H1 (cell line): ENCODE results near the gene CD200. TPM values are rescaled to one million over a fixed set of nuclear protein-coding genes. Genes with fewer than 3 reads are reported as not detected.

Source experiments
- CTCF ChIA-PET: fragments of 300-600 bp; sonication (Branson Sonifier 250); formaldehyde crosslinking; loops from one replicate; lab custom pipeline; 2021; ENCODE audit not compliant: partially characterized antibody; lab: Charles Lee
- POLR2A ChIA-PET: fragments of 300-600 bp; sonication (Branson Sonifier 250); formaldehyde crosslinking; loops from one replicate; lab custom pipeline; 2021; ENCODE audit warnings: inconsistent platforms; ENCODE audit not compliant: partially characterized antibody; lab: Charles Lee
- DNase-seq, 2 experiments: peaks; one replicate each; pipeline versions ENCODE4 v3.0.0 to v3.0.0-alpha.2; 2010 to 2022; ENCODE audit warnings: low spot score in 2 of 2, low read depth in 1 of 2, mixed read lengths in 1 of 2
- FAIRE-seq: peaks from 2 replicates; lab custom pipeline; 2011; peaks lifted over from hg19 to GRCh38; lab: Jason Lieb, UNC
- H2AFZ ChIP-seq: 2 replicates; pipeline ENCODE4 v1.8.1; 2012; ENCODE audit warnings: low read length, inconsistent platforms
- H2AK5ac ChIP-seq: 2 replicates; pipeline ENCODE4 v1.6.1; 2013; ENCODE audit warnings: low read depth, low read length
- H2BK120ac ChIP-seq: replicated peaks from 2 replicates; pipeline ENCODE3; 2013; ENCODE audit warnings: low read depth, low read length, inconsistent platforms
- H2BK12ac ChIP-seq: 2 replicates; pipeline ENCODE4 v1.6.1; 2013; ENCODE audit warnings: low read depth, low read length
- H2BK15ac ChIP-seq: 2 replicates; pipeline ENCODE4 v1.6.1; 2013; ENCODE audit warnings: low read length
- H2BK20ac ChIP-seq: 2 replicates; pipeline ENCODE4 v1.6.1; 2013; ENCODE audit warnings: low read length
- H2BK5ac ChIP-seq: 2 replicates; pipeline ENCODE4 v1.6.1; 2013; ENCODE audit warnings: low read depth, low read length
- H3K14ac ChIP-seq: 2 replicates; pipeline ENCODE4 v1.6.1; 2013; ENCODE audit warnings: inconsistent platforms; ENCODE audit not compliant: insufficient read length
- H3K18ac ChIP-seq: 2 replicates; pipeline ENCODE4 v1.6.1; 2013; ENCODE audit warnings: low read length; ENCODE audit errors: extremely low read depth
- H3K23ac ChIP-seq: 2 replicates; pipeline ENCODE4 v1.6.1; 2013; ENCODE audit warnings: inconsistent platforms; ENCODE audit not compliant: insufficient read length
- H3K23me2 ChIP-seq: 2 replicates; pipeline ENCODE4 v1.6.1; 2013; ENCODE audit warnings: low read depth, low read length
- H3K27ac ChIP-seq: 2 replicates; pipeline ENCODE4 v1.6.1; 2011; ENCODE audit warnings: low read depth, low read length, inconsistent platforms
- H3K27me3 ChIP-seq, 4 experiments: replicated peaks in 1 of 4; 1 replicate in 1 of 4; 2 replicates in 3 of 4; pipeline versions ENCODE4 v1.6.1 to v1.8.1; 2011 to 2013; ENCODE audit warnings: low read length in 3 of 4, mild to moderate bottlenecking in 3 of 4, inconsistent platforms in 2 of 4, mixed read lengths in 2 of 4, moderate library complexity in 1 of 4; ENCODE audit not compliant: control insufficient read depth in 3 of 4, insufficient read depth in 3 of 4; ENCODE audit errors: extremely low read depth in 1 of 4
- H3K36me3 ChIP-seq, 4 experiments: 2 replicates each; pipeline versions ENCODE4 v1.6.1 to v1.8.1; 2011 to 2013; ENCODE audit warnings: mild to moderate bottlenecking in 4 of 4, low read length in 3 of 4, moderate library complexity in 2 of 4, control low read depth in 1 of 4, inconsistent platforms in 1 of 4; ENCODE audit not compliant: insufficient read depth in 4 of 4, control insufficient read depth in 2 of 4
- H3K4ac ChIP-seq: replicated peaks from 2 replicates; pipeline ENCODE3; 2013; ENCODE audit warnings: low read length, low read depth, mixed read lengths, inconsistent platforms; ENCODE audit not compliant: insufficient read length
- H3K4me1 ChIP-seq, 4 experiments: replicated peaks in 1 of 4; 1 replicate in 1 of 4; 2 replicates in 3 of 4; pipeline versions ENCODE4 v1.6.1 to v1.8.1; 2011 to 2013; ENCODE audit warnings: low read length in 3 of 4, inconsistent platforms in 2 of 4, mixed read lengths in 1 of 4; ENCODE audit not compliant: insufficient read depth in 4 of 4, control insufficient read depth in 3 of 4
- H3K4me2 ChIP-seq, 2 experiments: 2 replicates each; pipeline versions ENCODE4 v1.6.1 to v1.8.1; 2011 to 2013; ENCODE audit warnings: low read depth in 2 of 2, low read length in 2 of 2, control low read depth in 1 of 2, inconsistent platforms in 1 of 2, mild to moderate bottlenecking in 1 of 2; ENCODE audit not compliant: insufficient read depth in 1 of 2
- H3K4me3 ChIP-seq, 4 experiments: fragments of 200-600, 300-600 bp in 1 of 4; sonication (generic), shearing (Covaris generic), sonication (Bioruptor Twin) in 1 of 4; 2 replicates each; pipeline versions ENCODE4 v1.5.1 to v1.8.1; 2011 to 2016; ENCODE audit warnings: low read length in 4 of 4, low read depth in 3 of 4, control low read depth in 2 of 4, inconsistent platforms in 2 of 4, mild to moderate bottlenecking in 2 of 4, mixed read lengths in 1 of 4, moderate library complexity in 1 of 4; ENCODE audit not compliant: insufficient read depth in 2 of 4; ENCODE audit errors: extremely low read depth in 1 of 4
- H3K56ac ChIP-seq: replicated peaks from 2 replicates; pipeline ENCODE3; 2013; ENCODE audit warnings: low read depth, mild to moderate bottlenecking, mixed read lengths, low read length, inconsistent platforms; ENCODE audit not compliant: insufficient read length
- H3K79me1 ChIP-seq: 2 replicates; pipeline ENCODE4 v1.6.1; 2013; ENCODE audit warnings: low read depth, low read length, control low read depth
- H3K79me2 ChIP-seq, 2 experiments: 2 replicates each; pipeline versions ENCODE4 v1.6.1 to v1.8.1; 2012 to 2013; ENCODE audit warnings: low read length in 2 of 2, mild to moderate bottlenecking in 2 of 2, inconsistent platforms in 1 of 2; ENCODE audit not compliant: insufficient read depth in 2 of 2, control insufficient read depth in 1 of 2
- H3K9ac ChIP-seq, 4 experiments: replicated peaks in 1 of 4; 1 replicate in 1 of 4; 2 replicates in 3 of 4; pipeline versions ENCODE4 v1.6.1 to v1.8.1; 2011 to 2013; ENCODE audit warnings: low read depth in 3 of 4, low read length in 3 of 4, control low read depth in 2 of 4, mild to moderate bottlenecking in 2 of 4, moderate library complexity in 2 of 4, inconsistent platforms in 1 of 4; ENCODE audit errors: extremely low read depth in 1 of 4
- H3K9me3 ChIP-seq, 2 experiments: 2 replicates each; pipeline versions ENCODE4 v1.6.1 to v1.8.1; 2012 to 2013; ENCODE audit warnings: mild to moderate bottlenecking in 2 of 2, moderate library complexity in 2 of 2, control low read depth in 1 of 2, inconsistent platforms in 1 of 2, low read depth in 1 of 2, low read length in 1 of 2, mixed read lengths in 1 of 2; ENCODE audit not compliant: insufficient read depth in 2 of 2
- H4K20me1 ChIP-seq, 2 experiments: replicated peaks in 1 of 2; 2 replicates each; pipeline versions ENCODE3 to v1.8.1; 2011 to 2013; ENCODE audit warnings: inconsistent platforms in 2 of 2, low read length in 2 of 2, mild to moderate bottlenecking in 1 of 2; ENCODE audit not compliant: insufficient read depth in 2 of 2, control insufficient read depth in 1 of 2
- H4K5ac ChIP-seq: 2 replicates; pipeline ENCODE4 v1.6.1; 2013; ENCODE audit warnings: low read length, low read depth, mixed read lengths, inconsistent platforms; ENCODE audit not compliant: insufficient read length
- H4K8ac ChIP-seq: 2 replicates; pipeline ENCODE4 v1.8.0; 2013; ENCODE audit warnings: mild to moderate bottlenecking, moderate library complexity, low read length, inconsistent platforms; ENCODE audit not compliant: insufficient read depth; ENCODE audit errors: extremely low read depth
- H4K91ac ChIP-seq: replicated peaks from 2 replicates; pipeline ENCODE3; 2013; ENCODE audit warnings: low read length, mixed read lengths, inconsistent platforms; ENCODE audit not compliant: insufficient read length
- BRCA1 ChIP-seq: IDR thresholded peaks from 2 replicates; pipeline ENCODE4 v1.6.1; 2012; ENCODE audit warnings: low read depth, low read length, improper control_type of control experiment
- CBX5 ChIP-seq: fragments of 300-800, 300-1000 bp; sonication (generic); IDR thresholded peaks from 2 replicates; pipeline ENCODE4 v1.7.1; 2016; ENCODE audit warnings: antibody characterized with exemption, low read length, low read depth
- CBX8 ChIP-seq: fragments of 300-800, 300-1000 bp; sonication (generic); IDR thresholded peaks from 2 replicates; pipeline ENCODE4 v1.7.1; 2016; ENCODE audit warnings: low read depth, low read length, borderline replicate concordance
- CREB1 ChIP-seq: IDR thresholded peaks from 2 replicates; pipeline ENCODE4 v1.6.1; 2012; ENCODE audit warnings: inconsistent platforms
- CTBP2 ChIP-seq: IDR thresholded peaks from 2 replicates; pipeline ENCODE4 v1.7.0; 2011; ENCODE audit warnings: borderline replicate concordance, mild to moderate bottlenecking, moderate library complexity, mixed read lengths, low read length; ENCODE audit not compliant: insufficient read depth, insufficient read length
- SIN3A ChIP-seq, 2 experiments: IDR thresholded peaks in 1 of 2; conservative IDR thresholded peaks in 1 of 2; 2 replicates each; pipeline ENCODE4 v1.6.1; 2011 to 2012; ENCODE audit warnings: low read length in 2 of 2, improper control_type of control experiment in 1 of 2, low read depth in 1 of 2, mild to moderate bottlenecking in 1 of 2
- SRF ChIP-seq: IDR thresholded peaks from 2 replicates; pipeline ENCODE4 v1.6.1; 2011; ENCODE audit warnings: mild to moderate bottlenecking, low read depth, low read length, moderate library complexity
- WGBS, 2 experiments: shearing (Covaris generic) in 1 of 2; methylation state at CpG; one replicate each; pipeline versions ENCODE4 v1.1.6 to v1.1.7; 2013 to 2015; ENCODE audit warnings: low lambda C conversion rate in 2 of 2, mixed read lengths in 2 of 2, inconsistent platforms in 1 of 2, low coverage in 1 of 2, missing lambda C conversion rate in 1 of 2; ENCODE audit not compliant: insufficient replicate concordance in 2 of 2, insufficient coverage in 1 of 2, insufficient read length in 1 of 2; ENCODE audit errors: extremely low coverage in 1 of 2, missing lambda C conversion rate in 1 of 2; 5-methylcytosine and 5-hydroxymethylcytosine counted together
- polyA plus RNA-seq, 7 experiments: library from polyadenylated mRNA; depleted of rRNA in 3 of 7; stranded (reverse) in 5 of 7; unstranded in 2 of 7; fragments of >200 nt in 5 of 7; fragments of 200-250 nt in 2 of 7; gene quantifications; 1 replicate in 5 of 7; 2 replicates in 1 of 7; 4 replicates in 1 of 7; pipeline versions ENCODE4 v1.2.1 to v1.2.3, GENCODE V29; 2011 to 2013; ENCODE audit warnings: missing spikeins in 2 of 7, mixed read lengths in 2 of 7
- total RNA-seq: library from RNA; stranded (reverse); fragmentation: NEBNext Ultra II Directional; extraction: Animal tissue kit (Norgen Biotek cat#: 25700); gene quantifications from 2 replicates; pipeline ENCODE4 v1.2.1, GENCODE V29; 2021
- TF ChIP-seq, protein P1 (sequence below): IDR thresholded peaks from 2 replicates; pipeline ENCODE4 v1.6.1; 2012; ENCODE audit warnings: inconsistent platforms
- TF ChIP-seq, protein P2 (sequence below): IDR thresholded peaks from 2 replicates; pipeline ENCODE4 v1.6.1; 2011; ENCODE audit warnings: low read length, improper control_type of control experiment

The CD200 gene
- total and polyA plus RNA-seq, 2 of the 8 experiments (the other 6 are each of a cell fraction or from before 2014, with no cell fraction given) = 45.8 to 50.2 TPM

DNA sequence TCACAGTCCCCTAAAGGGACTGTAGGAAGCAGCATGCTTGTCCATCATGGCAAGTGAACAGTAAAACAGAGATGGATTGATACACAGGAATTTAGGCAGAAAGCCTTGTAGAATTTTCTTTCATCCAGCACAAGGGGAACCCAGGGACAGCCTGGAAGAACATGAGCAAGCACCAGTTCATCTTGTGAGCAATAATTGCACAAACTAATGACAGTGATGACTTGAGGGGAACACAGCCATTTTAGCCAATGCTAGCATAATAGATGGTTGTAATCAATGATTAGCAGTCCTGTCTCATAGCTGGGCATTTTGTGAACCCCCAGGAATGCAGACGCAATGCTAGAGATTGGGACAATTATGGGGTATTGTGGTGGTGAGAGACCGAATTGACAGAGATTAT lies 6.7 kb downstream of the CD200 start:
- no peaks in the 10 kb centered on the region for H3K9me3 ChIP-seq
- H2AFZ ChIP-seq = no peak overlapping the region
- H3K4ac ChIP-seq = no peak overlapping the region
- H3K23me2 ChIP-seq = no peaks in the 10 kb centered on the region
- H2BK12ac ChIP-seq = peak overlapping the region; percentile 12; the same call in 1 of the 2 replicates
- no peak overlapping the region for H2BK120ac ChIP-seq
- FAIRE-seq (no peak), DNase-seq (no peak)
- no peak overlapping the region for H2AK5ac ChIP-seq
- no peak overlapping the region for H4K5ac ChIP-seq
- no peak overlapping the region for H3K4me2 ChIP-seq
- H3K18ac ChIP-seq = no peak overlapping the region
- H3K27ac ChIP-seq = no peak overlapping the region
- no peak overlapping the region for H3K9ac ChIP-seq
- CTCF ChIA-PET = interaction anchor here (0.7 to 1.4 kb wide), 3 partner anchors 45 to 228 kb away, joined by 3 to 4 read pairs (median 4); partner anchors contain the start of gene SLC9C1
- 0 out of 2 replicates have a peak overlapping the region, but pooled peaks have one; percentile 18 for H2BK5ac ChIP-seq
- no peak overlapping the region for H3K23ac ChIP-seq
- WGBS, 2 experiments = 95% methylated on average over 2 of the region's 2 CpGs; no CpG with 5 or more reads in 1 of the 2 experiments
- POLR2A ChIA-PET = interaction anchor here (1.7 to 5.1 kb wide), 3 partner anchors 11 to 35 kb away, joined by 6 to 23 read pairs (median 7); no protein-coding TSS in a partner anchor
- no peaks in the 10 kb centered on the region for H3K27me3 ChIP-seq
- peaks cover 0 to 42% (median 17%) of the 10 kb centered on the region in 4 experiments; a peak in 6 of 8 replicates for H3K36me3 ChIP-seq
- no peak overlapping the region for H4K8ac ChIP-seq
- no peak overlapping the region for H4K91ac ChIP-seq
- no peak overlapping the region for H2BK20ac ChIP-seq
- H3K56ac ChIP-seq = no peak overlapping the region
- peaks cover 13% of the 10 kb centered on the region for H3K79me1 ChIP-seq
- H4K20me1 ChIP-seq = peaks cover 0 to 6% of the 10 kb centered on the region in 2 experiments
- H3K4me3 ChIP-seq = no peak overlapping the region
- H2BK15ac ChIP-seq = no peak overlapping the region
- peaks cover 42 to 97% of the 10 kb centered on the region in 2 experiments for H3K79me2 ChIP-seq
- H3K4me1 ChIP-seq = peaks cover 2 to 20% (median 15%) of the 10 kb centered on the region in 4 experiments; a peak in 6 of 7 replicates
- no peak overlapping the region for H3K14ac ChIP-seq
- TF ChIP-seq, protein P1, sequence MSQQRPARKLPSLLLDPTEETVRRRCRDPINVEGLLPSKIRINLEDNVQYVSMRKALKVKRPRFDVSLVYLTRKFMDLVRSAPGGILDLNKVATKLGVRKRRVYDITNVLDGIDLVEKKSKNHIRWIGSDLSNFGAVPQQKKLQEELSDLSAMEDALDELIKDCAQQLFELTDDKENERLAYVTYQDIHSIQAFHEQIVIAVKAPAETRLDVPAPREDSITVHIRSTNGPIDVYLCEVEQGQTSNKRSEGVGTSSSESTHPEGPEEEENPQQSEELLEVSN = no peak
- no peak for TF ChIP-seq CBX8
- TF ChIP-seq SIN3A (conservative IDR thresholded peaks at IDR 0.05 in 1 of 2, IDR thresholded peaks at IDR 0.05 in 1 of 2; ENCODE audit: low read depth in 1 of 2, low read length in 2 of 2) = no peak
- TF ChIP-seq BRCA1 = no peak
- TF ChIP-seq CTBP2 = no peak
- no peak for TF ChIP-seq CREB1
- no peak for TF ChIP-seq CBX5
- TF ChIP-seq, protein P2, sequence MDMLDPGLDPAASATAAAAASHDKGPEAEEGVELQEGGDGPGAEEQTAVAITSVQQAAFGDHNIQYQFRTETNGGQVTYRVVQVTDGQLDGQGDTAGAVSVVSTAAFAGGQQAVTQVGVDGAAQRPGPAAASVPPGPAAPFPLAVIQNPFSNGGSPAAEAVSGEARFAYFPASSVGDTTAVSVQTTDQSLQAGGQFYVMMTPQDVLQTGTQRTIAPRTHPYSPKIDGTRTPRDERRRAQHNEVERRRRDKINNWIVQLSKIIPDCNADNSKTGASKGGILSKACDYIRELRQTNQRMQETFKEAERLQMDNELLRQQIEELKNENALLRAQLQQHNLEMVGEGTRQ = no peak
- TF ChIP-seq SRF = no peak
